HepG2 (cell line): ENCODE data around the gene CSN3. TPM values are rescaled to one million over a fixed set of nuclear protein-coding genes. Genes with fewer than 3 reads are reported as not detected.

Experiments used
- ARID5B ChIP-seq: IDR thresholded peaks from 2 replicates; pipeline ENCODE4 v1.4.0; 2020; ENCODE audit warnings: mild to moderate bottlenecking, missing genetic modification reagents
- CREB1 ChIP-seq, 2 experiments: fragments of 450-650 bp in 1 of 2; IDR thresholded peaks; 2 replicates each; pipeline ENCODE4 v1.6.1; 2016 to 2017; ENCODE audit warnings: control low read depth in 1 of 2, mild to moderate bottlenecking in 1 of 2, missing compliant biosample characterization in 1 of 2, missing genetic modification characterization in 1 of 2
- CTCF ChIP-seq: sonication (generic); formaldehyde crosslinking; IDR thresholded peaks from 2 replicates; pipeline ENCODE4 v1.5.0; 2020; ENCODE audit warnings: mild to moderate bottlenecking, missing genetic modification reagents, moderate library complexity
- HMGXB4 ChIP-seq, 2 experiments: sonication (generic) in 1 of 2; formaldehyde crosslinking in 1 of 2; IDR thresholded peaks; 2 replicates each; pipeline versions ENCODE4 v1.4.0 to v1.6.1; 2018 to 2020; ENCODE audit warnings: missing genetic modification reagents in 2 of 2, borderline replicate concordance in 1 of 2, low read depth in 1 of 2, mild to moderate bottlenecking in 1 of 2, missing biosample characterization in 1 of 2
- HNF1B ChIP-seq: sonication (generic); formaldehyde crosslinking; IDR thresholded peaks from 2 replicates; pipeline ENCODE4 v1.5.1; 2020; ENCODE audit warnings: mild to moderate bottlenecking, moderate library complexity, missing genetic modification reagents
- MED1 ChIP-seq: sonication (generic); formaldehyde crosslinking; IDR thresholded peaks from 2 replicates; pipeline ENCODE4 v1.4.0; 2020; ENCODE audit warnings: missing genetic modification reagents
- MXD3 ChIP-seq: IDR thresholded peaks from 2 replicates; pipeline ENCODE4 v1.6.1; 2016; ENCODE audit warnings: mild to moderate bottlenecking, missing biosample characterization, missing genetic modification reagents
- NCOA2 ChIP-seq: sonication (generic); formaldehyde crosslinking; IDR thresholded peaks from 2 replicates; pipeline ENCODE4 v1.8.0; 2022; ENCODE audit warnings: inconsistent platforms
- NR1H2 ChIP-seq: sonication (generic); formaldehyde crosslinking; IDR thresholded peaks from 2 replicates; pipeline ENCODE4 v1.8.1; 2022; ENCODE audit warnings: low read depth, missing genetic modification reagents, borderline replicate concordance
- RARA ChIP-seq: IDR thresholded peaks from 2 replicates; pipeline ENCODE4 v1.6.1; 2016; ENCODE audit warnings: missing genetic modification reagents, missing compliant biosample characterization
- RBM39 ChIP-seq: fragments of 200-400 bp; formaldehyde crosslinking; IDR thresholded peaks from one replicate; pipeline ENCODE4 v1.6.1; 2018; ENCODE audit warnings: antibody characterized with exemption, mild to moderate bottlenecking, low read depth, low read length; ENCODE audit not compliant: poor library complexity, severe bottlenecking
- ZBTB21 ChIP-seq: sonication (generic); formaldehyde crosslinking; IDR thresholded peaks from 2 replicates; pipeline ENCODE4 v1.4.0; 2020; ENCODE audit warnings: missing genetic modification reagents
- ZIK1 ChIP-seq: sonication (generic); formaldehyde crosslinking; IDR thresholded peaks from 2 replicates; pipeline ENCODE4 v1.5.0; 2020; ENCODE audit warnings: mild to moderate bottlenecking, low read depth, missing genetic modification reagents, borderline replicate concordance
- ZNF335 ChIP-seq: sonication (generic); formaldehyde crosslinking; IDR thresholded peaks from 2 replicates; pipeline ENCODE4 v1.4.0; 2020; ENCODE audit warnings: missing genetic modification reagents
- ZNF607 ChIP-seq: sonication (generic); formaldehyde crosslinking; IDR thresholded peaks from 2 replicates; pipeline ENCODE4 v1.5.1; 2020; ENCODE audit warnings: missing genetic modification reagents, mild to moderate bottlenecking, borderline replicate concordance
- ZNF614 ChIP-seq: IDR thresholded peaks from 2 replicates; pipeline ENCODE4 v1.6.1; 2018; ENCODE audit warnings: missing biosample characterization, missing genetic modification reagents, inconsistent platforms, borderline replicate concordance
- ZNF737 ChIP-seq: sonication (generic); formaldehyde crosslinking; IDR thresholded peaks from 2 replicates; pipeline ENCODE4 v1.5.0; 2020; ENCODE audit warnings: missing genetic modification reagents, mild to moderate bottlenecking, borderline replicate concordance
- ZNF749 ChIP-seq: sonication (generic); formaldehyde crosslinking; IDR thresholded peaks from 2 replicates; pipeline ENCODE4 v1.8.0; 2022; ENCODE audit warnings: mild to moderate bottlenecking, missing genetic modification reagents, moderate library complexity, borderline replicate concordance
- polyA plus RNA-seq, 8 experiments: library from polyadenylated mRNA; depleted of rRNA in 3 of 8; stranded (reverse) in 7 of 8; unstranded in 1 of 8; fragments of >200 nt; fragmentation: Illumina TruSeq in 4 of 8; extraction: Trizol in 4 of 8; gene quantifications; 2 replicates each; pipeline versions ENCODE4 v1.2.1 to v1.2.3, GENCODE V29; 2011 to 2016; ENCODE audit warnings: low read depth in 4 of 8, missing spikeins in 1 of 8, mixed read lengths in 1 of 8; ENCODE audit not compliant: insufficient read depth in 1 of 8
- total RNA-seq, 5 experiments: library from RNA; depleted of rRNA; stranded (reverse); fragments of >200 nt; fragmentation: Illumina TruSeq; extraction: Trizol; gene quantifications; 2 replicates each; pipeline ENCODE4 v1.2.3, GENCODE V29; 2016; ENCODE audit warnings: low read depth in 1 of 5

The CSN3 gene
- total and polyA plus RNA-seq, 2 of the 13 experiments (the other 11 are each of a cell fraction or from before 2014, with no cell fraction given): not detected

- TF ChIP-seq HMGXB4 (CRISPR knock-in tag; IDR thresholded peaks at IDR 0.05; ENCODE audit: borderline replicate concordance in 1 of 2, low read depth in 1 of 2) (no peak), NCOA2 (peak; percentile 74), NR1H2 (CRISPR knock-in tag) (no peak), ZBTB21 (CRISPR knock-in tag) (no peak), ZNF614 (no peak), ZNF335 (CRISPR knock-in tag) (no peak), MXD3 (CRISPR knock-in tag) (no peak), ZNF607 (CRISPR knock-in tag) (no peak), ARID5B (peak; percentile 76), ZNF737 (CRISPR knock-in tag) (no peak), CTCF (CRISPR knock-in tag) (no peak), RBM39 (no peak), ZIK1 (CRISPR knock-in tag) (no peak), MED1 (peak; percentile 56), ZNF749 (CRISPR knock-in tag) (no peak), CREB1 (IDR thresholded peaks at IDR 0.05) (no peak), CREB1 (CRISPR knock-in tag; IDR thresholded peaks at IDR 0.05) (0 out of 2 replicates have a peak, but pooled peaks have one; percentile 19), RARA (0 out of 2 replicates have a peak, but pooled peaks have one; percentile 10), HNF1B (CRISPR knock-in tag) (no peak)
These were observed 38.8 kb upstream of the CSN3 start (continued) for GRCh38 chr4:70203601-70204000.
